Heart right ventricle (tissue), 16 donors: ENCODE data around the gene NECAB2. TPM values are rescaled to one million over a fixed set of nuclear protein-coding genes. Genes with fewer than 3 reads are reported as not detected.

Experiments
- ATAC-seq, 8 donors: fragments of 200-7000 bp; cut with Tn5 transposase; one replicate each; pipeline ENCODE4 v1.9.1; 2020; ENCODE audit warnings: mild to moderate bottlenecking in 8 of 8, moderate library complexity in 8 of 8, moderate number of reproducible peaks in 1 of 8
- DNase-seq, 2 donors: peaks; one replicate each; pipeline ENCODE4 v3.0.0-alpha.2; 2020
- H3K27ac ChIP-seq, 10 donors: fragments of 200-600 bp; sonication (generic) in 2 of 10; one replicate each; pipeline versions ENCODE4 v1.5.0 to v1.8.0; 2020 to 2022; ENCODE audit warnings: mild to moderate bottlenecking in 3 of 10
- H3K27me3 ChIP-seq, 7 donors: fragments of 200-600 bp; one replicate each; pipeline ENCODE4 v1.8.0; 2021 to 2022; ENCODE audit warnings: mild to moderate bottlenecking in 2 of 7
- H3K36me3 ChIP-seq, 9 donors: fragments of 200-600 bp; sonication (generic) in 1 of 9; one replicate each; pipeline versions ENCODE4 v1.5.0 to v1.8.0; 2020 to 2022; ENCODE audit warnings: mild to moderate bottlenecking in 2 of 9
- H3K4me1 ChIP-seq, 9 donors: fragments of 200-600 bp; sonication (generic) in 1 of 9; one replicate each; pipeline versions ENCODE4 v1.5.0 to v1.8.0; 2020 to 2022; ENCODE audit warnings: mild to moderate bottlenecking in 4 of 9
- H3K4me3 ChIP-seq, 10 donors: fragments of 200-600 bp; sonication (generic) in 2 of 10; one replicate each; pipeline versions ENCODE4 v1.5.0 to v1.8.0; 2020 to 2022; ENCODE audit warnings: mild to moderate bottlenecking in 7 of 10, moderate library complexity in 2 of 10
- H3K9me3 ChIP-seq, 11 donors: fragments of 200-600 bp in 10 of 11; sonication (generic) in 2 of 11; one replicate each; pipeline versions ENCODE4 v1.5.0 to v1.8.0; 2013 to 2022; ENCODE audit warnings: mild to moderate bottlenecking in 2 of 11, control low read depth in 1 of 11, moderate library complexity in 1 of 11
- WGBS, 2 donors: extraction: QIAGEN DNeasy Blood & Tissue Kit; methylation state at CpG; one replicate each; pipeline ENCODE4 v1.1.7; 2013; ENCODE audit warnings: inconsistent platforms in 1 of 2; 5-methylcytosine and 5-hydroxymethylcytosine counted together
- intact Hi-C, 10 donors: fragments of 100-400 bp; cut with DNase I; formaldehyde crosslinking; loops; one replicate each; pipeline versions ENCODE4 v1.11.1 to v1.14.2; 2022
- polyA plus RNA-seq, 2 donors: library from polyadenylated mRNA; stranded (reverse); fragments of 200-250 nt; gene quantifications; one replicate each; pipeline ENCODE4 v1.2.3, GENCODE V29; 2013
- total RNA-seq, 10 donors: library from RNA; stranded (reverse); fragmentation: NEBNext Ultra II Directional in 3 of 10; extraction: Animal tissue kit (Norgen Biotek cat#: 25700) in 3 of 10; gene quantifications; one replicate each; pipeline versions ENCODE4 v1.2.1 to v1.2.4, GENCODE V29; 2021 to 2023
- TF ChIP-seq, protein P1 (sequence below), 9 donors: fragments of 200-600 bp; sonication (generic) in 2 of 9; IDR thresholded peaks; one replicate each; pipeline versions ENCODE4 v1.5.0 to v1.8.0; 2021 to 2022; ENCODE audit warnings: antibody characterized with exemption in 9 of 9, mild to moderate bottlenecking in 5 of 9, moderate library complexity in 1 of 9
- donor health status: Arrhythmogenic right ventricular cardiomyopathy.
- donor health status: ischemic (EF 13 %, LVEDD 7.1; RV severe dilation, severe dysfunction).
- donor health status: healthy with polysubstance abuse.
- donor health status: DM: no; HTN: yes; CAD: no.
- donor health status: DM: no; HTN: no; CAD: no.
- donor health status: ischemic (EF 25% LVEDD 6.9; RV normal size, moderate dysfunction).
- donor health status: ischemic (EF 25% LVEDD 5.7; RV mildly dilated, moderate dysfunction).
- donor health status: healthy.
- donor health status: DM: yes; HTN: yes; CAD: no.
- donor health status: Ischemic cardiomyopathy.
- donor health status: ischemic (EF 35%, LVEDD 5.7; RV mildly dilated, moderate dysfunction).
- donor health status: nonischemic (EF 11% LVEDD 7.7; RV severe dilation, severe dysfunction).
- donor health status: DM: yes; HTN: yes; CAD: no.
- donor health status: PGD.
- donor health status: ischemic (EF 29% LVEDD 5.4; RV normal size, mild dysfunction).
- donor health status: nonischemic (EF 23%, LVEDD 6.1; RV moderate dilation, normal function).

Gene NECAB2
- total and polyA plus RNA-seq, 12 donors = 0.32 to 3.2 (median 1.0) TPM

DNA sequence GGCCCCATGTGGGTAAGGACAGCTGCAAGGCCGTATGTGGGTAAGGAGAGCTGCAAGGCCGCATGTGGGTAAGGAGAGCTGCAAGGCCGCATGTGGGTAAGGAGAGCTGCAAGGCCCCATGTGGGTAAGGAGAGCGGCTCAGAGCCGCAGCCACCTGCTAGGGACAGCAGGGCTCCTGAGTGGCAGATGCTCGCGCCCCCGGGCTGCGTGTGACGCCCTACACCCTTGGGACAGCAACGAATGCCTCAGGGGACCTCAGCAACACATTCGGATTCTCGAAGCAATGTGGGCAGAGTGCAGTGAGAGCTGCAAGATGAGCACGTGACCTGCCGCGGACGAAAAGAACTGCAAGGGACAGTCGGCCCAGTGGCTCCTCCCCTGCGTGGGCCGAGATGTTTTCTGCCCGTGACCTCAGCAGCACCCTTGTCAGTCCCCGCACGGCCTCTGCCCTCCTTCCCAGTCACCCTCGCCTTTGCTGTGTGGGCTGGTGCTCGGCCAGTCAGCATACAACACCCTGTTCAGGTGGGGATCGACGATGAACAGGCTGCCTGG lies 84.1 kb downstream of the NECAB2 start:
- DNase-seq (no peak), ATAC-seq (peak in 5 of 8 donors; percentile 12 to 47 (median 22))
- Histone ChIP-seq H3K27me3 (no peaks in the 10 kb centered on the region), H3K4me1 (peaks cover 3 to 26% (median 22%) of the 10 kb centered on the region in 9 donors), H3K4me3 (no peak overlapping the region), H3K27ac (no peak overlapping the region), H3K36me3 (peaks cover 0 to 81% (median 30%) of the 10 kb centered on the region in 9 donors), H3K9me3 (no peaks in the 10 kb centered on the region)
- WGBS, 2 donors = 73 to 75% methylated on average over 27 of the region's 27 CpGs
- intact Hi-C loops = no loop called here
- TF ChIP-seq, protein P1, sequence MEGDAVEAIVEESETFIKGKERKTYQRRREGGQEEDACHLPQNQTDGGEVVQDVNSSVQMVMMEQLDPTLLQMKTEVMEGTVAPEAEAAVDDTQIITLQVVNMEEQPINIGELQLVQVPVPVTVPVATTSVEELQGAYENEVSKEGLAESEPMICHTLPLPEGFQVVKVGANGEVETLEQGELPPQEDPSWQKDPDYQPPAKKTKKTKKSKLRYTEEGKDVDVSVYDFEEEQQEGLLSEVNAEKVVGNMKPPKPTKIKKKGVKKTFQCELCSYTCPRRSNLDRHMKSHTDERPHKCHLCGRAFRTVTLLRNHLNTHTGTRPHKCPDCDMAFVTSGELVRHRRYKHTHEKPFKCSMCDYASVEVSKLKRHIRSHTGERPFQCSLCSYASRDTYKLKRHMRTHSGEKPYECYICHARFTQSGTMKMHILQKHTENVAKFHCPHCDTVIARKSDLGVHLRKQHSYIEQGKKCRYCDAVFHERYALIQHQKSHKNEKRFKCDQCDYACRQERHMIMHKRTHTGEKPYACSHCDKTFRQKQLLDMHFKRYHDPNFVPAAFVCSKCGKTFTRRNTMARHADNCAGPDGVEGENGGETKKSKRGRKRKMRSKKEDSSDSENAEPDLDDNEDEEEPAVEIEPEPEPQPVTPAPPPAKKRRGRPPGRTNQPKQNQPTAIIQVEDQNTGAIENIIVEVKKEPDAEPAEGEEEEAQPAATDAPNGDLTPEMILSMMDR (IDR thresholded peaks at IDR 0.05) = no peak

Other genes with a start within 250 kb of the NECAB2 start
- gene HSBP1, start 160.3 kb upstream of the NECAB2 start, total RNA-seq = 100 to 1,000 TPM; 126 to 178 (median 162) TPM
- gene HSBP1, start 160.3 kb upstream of the NECAB2 start, polyA plus RNA-seq = 10 to 100 TPM; 86.7 to 87.3 TPM
- gene MLYCD, start 69.1 kb upstream of the NECAB2 start, total RNA-seq = 10 to 100 TPM; 23.6 to 58.0 (median 43.8) TPM
- 10 to 100 TPM; 13.5 to 25.1 TPM for gene MLYCD, start 69.1 kb upstream of the NECAB2 start, polyA plus RNA-seq
- 10 to 100 TPM in 1 of 10 donors, 1 to 10 TPM in 9; 3.2 to 14.5 (median 5.3) TPM for gene OSGIN1, start 15.0 kb upstream of the NECAB2 start, total RNA-seq
- 10 to 100 TPM in 1 of 2 donors, 1 to 10 TPM in 1; 5.6 to 10.5 TPM for gene OSGIN1, start 15.0 kb upstream of the NECAB2 start, polyA plus RNA-seq
- 1 to 10 TPM in 2 of 10 donors, under 1 TPM in 1, not detected in 7; 0.45 to 5.1 (median 1.2) TPM for gene SLC38A8, start 74.6 kb downstream of the NECAB2 start, total RNA-seq
- 10 to 100 TPM in 1 of 2 donors, not detected in 1; 30.8 TPM for gene SLC38A8, start 74.6 kb downstream of the NECAB2 start, polyA plus RNA-seq
- 100 to 1,000 TPM in 1 of 10 donors, 10 to 100 TPM in 9; 55.9 to 122 (median 73.5) TPM for gene MBTPS1, start 148.7 kb downstream of the NECAB2 start, total RNA-seq
- 10 to 100 TPM; 41.4 to 45.1 TPM for gene MBTPS1, start 148.7 kb downstream of the NECAB2 start, polyA plus RNA-seq
- 10 to 100 TPM; 19.4 to 38.5 (median 25.3) TPM for gene HSDL1, start 176.9 kb downstream of the NECAB2 start, total RNA-seq
- gene HSDL1, start 176.9 kb downstream of the NECAB2 start, polyA plus RNA-seq = 10 to 100 TPM in 1 of 2 donors, 1 to 10 TPM in 1; 9.9 to 13.7 TPM
- gene DNAAF1, start 177.1 kb downstream of the NECAB2 start, total RNA-seq = under 1 TPM in 3 of 10 donors, not detected in 7; 0.23 to 0.54 (median 0.28) TPM
- gene DNAAF1, start 177.1 kb downstream of the NECAB2 start, polyA plus RNA-seq = 1 to 10 TPM in 1 of 2 donors, under 1 TPM in 1; 0.33 to 2.6 TPM
- 10 to 100 TPM; 14.2 to 34.0 (median 20.9) TPM for gene TAF1C, start 218.8 kb downstream of the NECAB2 start, total RNA-seq
- gene TAF1C, start 218.8 kb downstream of the NECAB2 start, polyA plus RNA-seq = 10 to 100 TPM; 24.7 to 76.7 TPM
- gene ADAD2, start 222.9 kb downstream of the NECAB2 start, total RNA-seq = 1 to 10 TPM in 3 of 10 donors, under 1 TPM in 3, not detected in 4; 0.52 to 2.2 (median 0.85) TPM
- gene ADAD2, start 222.9 kb downstream of the NECAB2 start, polyA plus RNA-seq = 1 to 10 TPM in 1 of 2 donors, under 1 TPM in 1; 0.36 to 5.9 TPM